D721Med (cell line): ENCODE data around the gene TOP2A.
"Not testable (repeated sequence)": the region's sequence is repeated elsewhere in the genome, so short reads cannot be mapped to it uniquely, and the experiment has no call there.

Experiments used
- DNase-seq: peaks from one replicate; pipeline ENCODE4 v3.0.0; 2011; ENCODE audit warnings: low spot score; ENCODE audit not compliant: insufficient read length
- FAIRE-seq: peaks from 2 replicates; lab custom pipeline; 2011; peaks lifted over from hg19 to GRCh38; lab: Jason Lieb, UNC
- CTCF ChIP-seq: IDR thresholded peaks from 2 replicates; pipeline ENCODE4 v1.5.1; 2012; ENCODE audit warnings: mild to moderate bottlenecking, control low read depth; ENCODE audit not compliant: insufficient read depth; ENCODE audit errors: missing control alignments

Gene TOP2A

GRCh38 chr17:40382251-40382650 lies 35.4 kb downstream of the TOP2A start:
- TF ChIP-seq CTCF = no peak
- DNase-seq = no peak
- FAIRE-seq = no peak

DNA sequence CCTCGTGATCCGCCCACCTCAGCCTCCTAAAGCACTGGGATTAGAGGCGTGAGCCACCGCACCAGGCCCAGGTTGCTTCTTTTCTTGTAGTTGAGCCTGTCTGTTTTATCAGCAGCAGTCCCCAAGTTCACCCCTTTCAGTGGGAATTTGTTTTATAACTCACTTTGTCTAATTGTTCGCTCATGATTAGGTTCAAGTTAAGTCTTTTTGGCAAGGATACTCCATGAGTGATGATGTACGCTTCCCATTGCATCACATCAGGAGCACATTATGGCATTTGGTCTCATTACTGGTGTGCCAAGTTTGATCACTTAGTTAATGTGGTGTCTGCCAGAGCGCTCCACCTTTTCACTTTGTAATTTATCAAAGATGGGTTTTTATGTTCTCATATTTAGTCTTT lies 38.7 kb downstream of the TOP2A start:
- TF ChIP-seq CTCF = no peak
- DNase-seq (no peak), FAIRE-seq (no peak)

GRCh38 chr17:40377832-40378231 lies 39.9 kb downstream of the TOP2A start:
- no peak for FAIRE-seq

GRCh38 chr17:40376541-40376940 lies 41.2 kb downstream of the TOP2A start:
- FAIRE-seq, DNase-seq: not testable (repeated sequence)

More at GRCh38 chr17:40377832-40378231, 39.9 kb downstream of the TOP2A start:
- no peak for TF ChIP-seq CTCF
- DNase-seq = no peak

DNA sequence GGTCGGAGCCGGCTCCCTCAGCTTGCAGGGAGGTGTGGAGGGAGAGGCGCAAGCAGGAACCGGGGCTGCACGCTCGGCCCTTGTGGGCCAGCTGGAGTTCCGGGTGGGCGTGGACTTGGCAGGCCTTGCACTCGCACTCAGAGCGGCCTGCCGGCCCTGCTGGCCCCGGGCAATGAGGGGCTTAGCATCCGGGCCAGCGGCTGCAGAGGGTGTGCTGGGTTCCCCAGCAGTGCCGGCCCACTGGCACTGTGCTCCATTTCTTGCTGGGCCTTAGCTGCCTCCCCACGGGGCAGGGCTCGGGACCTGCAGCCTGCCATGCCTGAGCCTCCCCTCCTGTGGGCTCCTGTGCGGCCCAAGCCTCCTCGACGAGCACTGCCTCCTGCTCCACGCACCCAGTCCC lies 41.9 kb downstream of the TOP2A start:
- not testable (repeated sequence) for DNase-seq, FAIRE-seq

- DNase-seq = no peak
- TF ChIP-seq CTCF = no peak
- no peak for FAIRE-seq
Measured at GRCh38 chr17:40374821-40375498, 42.7 kb downstream of the TOP2A start.

- FAIRE-seq (no peak), DNase-seq (no peak)
- no peak for TF ChIP-seq CTCF
Measured at GRCh38 chr17:40373999-40374398, 43.7 kb downstream of the TOP2A start.

DNA sequence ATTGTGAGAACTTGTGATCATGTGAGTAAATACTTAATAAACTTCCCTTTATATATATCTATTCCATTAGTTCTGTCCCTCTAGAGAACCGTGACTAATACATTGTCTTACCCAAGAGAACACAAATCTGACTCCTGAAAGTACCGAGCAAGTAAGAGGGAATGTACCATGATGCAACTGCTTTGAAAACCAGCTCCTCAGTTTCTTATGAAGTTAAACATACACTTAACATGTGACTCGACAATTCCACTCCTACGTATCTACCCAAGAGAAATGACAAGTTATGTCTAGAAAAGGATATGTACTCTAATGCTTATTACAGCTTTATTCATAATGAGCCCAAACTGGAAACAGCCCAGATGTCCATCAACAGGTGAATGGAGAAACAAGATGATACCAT lies 44.4 kb downstream of the TOP2A start:
- no peak for DNase-seq
- TF ChIP-seq CTCF = no peak
- no peak for FAIRE-seq

DNA sequence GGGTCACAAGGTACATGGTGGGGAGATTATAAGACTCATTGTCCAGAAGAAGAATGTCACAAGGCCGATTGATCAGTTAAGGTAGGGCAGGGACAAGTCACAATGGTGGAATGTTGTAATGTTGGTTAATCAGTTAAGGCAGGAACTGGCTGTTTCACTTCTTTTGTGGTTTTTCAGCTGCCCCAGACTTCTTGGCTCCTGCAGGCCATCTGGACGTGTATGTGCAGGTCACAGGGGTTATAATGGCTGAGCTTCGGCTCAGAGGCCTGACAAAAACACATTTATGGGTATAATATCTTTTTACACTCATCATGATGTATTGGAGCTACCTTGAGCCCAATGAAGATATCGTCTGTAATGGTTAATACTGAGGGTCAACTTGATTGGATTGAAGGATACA lies 45.1 kb downstream of the TOP2A start:
- not testable (repeated sequence) for DNase-seq, FAIRE-seq
